Iris pigment epithelial cell (primary cell): ENCODE results near the gene ST7L.
A peak's percentile ranks its signal among the peaks of the same experiment; 100 is the strongest.

Experiments used
- DNase-seq: peaks from one replicate; pipeline ENCODE4 v3.0.0-alpha.2; 2011; ENCODE audit warnings: low read depth

Gene ST7L

GRCh38 chr1:112546076-112546475 lies 72.9 kb downstream of the ST7L start:
- DNase-seq, result peak; percentile 65

DNA sequence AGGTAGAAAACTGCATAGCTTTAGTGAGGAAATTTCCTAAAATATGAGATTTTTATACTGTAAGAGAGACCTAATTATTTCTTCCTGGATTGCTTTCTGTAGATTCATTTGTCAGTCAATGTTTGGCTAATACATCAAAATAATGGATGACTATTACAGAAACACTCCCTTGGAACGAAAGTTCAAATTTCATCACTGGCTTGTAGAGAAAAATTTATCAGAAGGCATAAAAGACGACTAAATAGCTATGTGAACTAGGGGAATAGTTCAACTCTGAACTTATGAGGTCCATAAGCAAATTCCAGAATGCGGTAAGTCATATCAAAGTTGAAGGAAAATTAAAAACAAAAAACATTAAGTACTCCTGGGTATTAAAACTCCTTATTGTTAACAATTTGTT lies 74.2 kb downstream of the ST7L start:
- peak; percentile 94 for DNase-seq

GRCh38 chr1:112544011-112544688 lies 74.8 kb downstream of the ST7L start:
- DNase-seq, result peak; percentile 97

- DNase-seq, result peak; percentile 57
Observed at GRCh38 chr1:112542206-112542973, 76.6 kb downstream of the ST7L start.

DNA sequence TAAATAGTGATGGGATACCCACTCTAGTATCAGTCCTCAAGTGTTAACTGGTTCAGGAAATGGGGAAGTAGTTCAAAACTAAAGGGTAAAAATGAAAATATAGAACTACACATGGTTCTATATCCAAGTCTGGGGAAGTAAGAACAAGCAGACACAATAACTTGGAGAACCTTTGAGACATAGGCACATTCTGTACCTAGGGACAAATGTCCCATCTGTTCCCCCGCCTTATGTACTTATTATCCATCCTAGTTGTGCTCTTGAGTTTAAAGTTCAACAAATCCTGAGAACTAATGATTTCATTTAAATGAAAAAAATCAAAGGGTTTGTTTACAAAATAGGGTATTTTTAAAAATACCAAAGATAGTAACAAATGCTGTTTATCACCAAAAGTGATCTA lies 77.6 kb downstream of the ST7L start:
- DNase-seq, result no peak

DNA sequence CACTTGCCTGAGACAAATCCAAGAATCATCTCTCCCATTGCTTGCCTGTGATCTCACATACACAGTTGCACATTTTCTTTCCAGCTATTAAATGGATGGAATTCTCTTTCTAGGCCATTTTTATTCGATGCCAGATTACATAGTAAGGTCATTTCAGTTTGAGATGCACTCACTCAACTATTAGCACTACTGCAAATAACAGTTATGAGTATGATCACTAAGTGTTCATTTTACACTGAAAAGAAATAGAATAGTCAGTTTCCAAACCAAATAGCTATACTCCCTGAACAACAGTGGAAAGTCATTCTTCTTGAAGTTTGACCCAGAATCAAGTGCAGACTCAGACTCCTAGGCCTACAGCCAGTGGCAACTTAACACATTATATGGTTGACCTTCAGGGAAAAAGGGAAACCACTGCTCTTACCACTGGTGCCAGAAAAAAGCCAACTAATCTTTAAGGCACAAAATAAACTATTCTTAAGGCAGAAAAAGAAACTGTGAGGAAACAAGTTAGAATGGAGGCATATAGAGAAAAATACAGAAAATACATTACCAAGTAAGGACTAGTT lies 78.6 kb downstream of the ST7L start:
- peak; percentile 76 for DNase-seq

GRCh38 chr1:112538883-112539282 lies 80.1 kb downstream of the ST7L start:
- DNase-seq, result peak; percentile 61

- no peak for DNase-seq
Observed at GRCh38 chr1:112537456-112537855, 81.5 kb downstream of the ST7L start.

- DNase-seq, result peak; percentile 92
Observed at GRCh38 chr1:112536561-112536960, 82.4 kb downstream of the ST7L start.

GRCh38 chr1:112533029-112533428 lies 85.9 kb downstream of the ST7L start:
- peak; percentile 96 for DNase-seq

DNA sequence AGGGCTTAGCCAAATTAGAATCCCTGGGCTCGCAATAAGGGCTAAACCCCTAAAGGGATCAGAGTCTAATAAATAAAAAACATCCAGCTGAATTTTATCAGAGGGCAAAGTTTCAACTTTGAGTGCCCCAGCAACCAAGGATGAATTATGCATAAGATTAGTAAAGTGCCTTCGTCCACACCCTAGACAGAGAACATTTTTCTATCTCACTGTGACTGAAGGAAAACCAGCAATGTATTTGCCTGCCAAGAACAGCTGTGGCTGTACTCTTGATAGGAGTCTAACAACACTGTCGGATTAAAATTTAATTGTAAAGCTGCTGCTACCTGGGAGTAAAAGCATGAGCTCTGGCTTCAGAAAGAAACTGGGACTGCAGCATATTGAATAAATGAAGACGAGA lies 86.9 kb downstream of the ST7L start:
- peak; percentile 67 for DNase-seq

DNA sequence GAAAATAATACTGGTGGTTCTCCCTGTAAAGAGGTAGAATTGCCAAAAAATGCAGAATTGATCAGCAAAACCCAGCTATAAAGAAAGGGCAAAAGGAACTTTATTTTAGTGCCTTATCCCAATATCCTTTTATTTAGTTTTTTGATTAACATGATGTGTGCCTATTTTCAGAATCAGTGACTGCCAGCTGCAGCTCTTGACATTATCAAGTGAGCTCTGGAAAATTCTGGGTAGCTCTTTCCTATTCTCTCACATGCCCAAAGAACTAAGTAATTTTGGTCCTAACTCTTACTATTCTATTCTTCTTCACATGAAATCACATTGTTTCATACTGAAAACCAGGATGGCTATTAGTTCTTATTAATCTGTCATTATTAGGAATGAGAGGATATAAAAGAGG lies 88.1 kb downstream of the ST7L start:
- no peak for DNase-seq

GRCh38 chr1:112529301-112529700 lies 89.6 kb downstream of the ST7L start:
- peak; percentile 86 for DNase-seq

GRCh38 chr1:112528076-112528475 lies 90.9 kb downstream of the ST7L start:
- no peak for DNase-seq

DNA sequence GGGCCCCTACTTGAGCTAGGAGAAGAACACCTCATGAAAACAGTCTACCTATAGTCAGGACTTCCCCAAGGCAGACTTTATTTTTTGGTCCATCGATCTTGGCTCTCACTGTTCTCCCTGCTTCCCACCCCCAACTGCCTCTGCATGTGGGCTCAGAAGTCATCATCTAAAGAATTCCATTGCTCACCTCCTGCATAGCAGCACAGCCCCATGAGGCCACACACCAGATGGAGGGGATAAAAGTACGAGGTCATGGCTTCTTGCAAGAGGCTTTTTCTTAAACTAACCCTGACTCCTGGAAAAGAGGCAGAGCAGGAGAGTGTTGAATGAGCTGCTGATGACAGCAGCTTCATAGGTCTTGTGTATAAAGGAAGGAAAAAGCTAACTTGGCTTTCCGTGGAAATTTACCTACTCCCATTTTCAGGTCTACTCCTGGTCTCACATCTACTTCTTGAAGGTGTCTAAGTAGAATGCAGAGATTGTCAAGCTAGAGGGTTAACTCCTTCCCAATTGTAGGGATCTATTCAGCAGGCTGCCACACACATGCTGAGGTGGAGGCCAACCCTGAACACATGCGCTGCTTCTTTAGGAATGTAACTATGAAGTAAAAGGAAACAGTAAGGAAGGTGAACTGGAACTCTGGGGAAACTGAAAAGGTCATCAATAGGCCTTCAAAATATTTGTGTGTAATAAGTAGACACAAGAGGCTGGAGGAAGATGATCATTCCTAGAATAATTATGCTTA lies 91.5 kb downstream of the ST7L start:
- peak; percentile 97 for DNase-seq

GRCh38 chr1:112524986-112525385 lies 94.0 kb downstream of the ST7L start:
- no peak for DNase-seq

DNA sequence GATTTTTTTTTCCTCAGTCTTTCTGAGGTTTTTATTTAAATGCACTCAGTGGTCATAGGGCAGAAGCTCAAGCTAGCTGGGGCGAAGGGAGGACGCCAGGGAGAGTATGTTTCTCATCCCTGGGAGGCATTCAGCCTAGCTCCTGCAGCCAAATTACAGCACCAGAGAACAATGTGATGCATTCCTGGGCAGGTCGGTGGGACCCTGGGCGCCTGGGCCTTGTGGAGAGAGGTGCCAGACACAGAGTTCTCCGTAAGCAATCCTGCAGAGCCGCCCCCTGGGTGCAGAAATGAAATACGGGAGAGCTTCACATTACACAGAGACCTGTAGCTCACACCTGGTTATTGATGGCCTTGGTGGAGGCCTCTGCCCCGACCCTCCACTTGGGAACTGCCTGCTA lies 94.7 kb downstream of the ST7L start:
- DNase-seq, result peak; percentile 98

GRCh38 chr1:112522621-112523020 lies 96.3 kb downstream of the ST7L start:
- peak; percentile 100 for DNase-seq

- DNase-seq, result no peak
Observed at GRCh38 chr1:112520166-112520565, 98.8 kb downstream of the ST7L start.

GRCh38 chr1:112518186-112518585 lies 100.8 kb downstream of the ST7L start:
- no peak for DNase-seq

GRCh38 chr1:112517646-112518045 lies 101.3 kb downstream of the ST7L start:
- no peak for DNase-seq

DNA sequence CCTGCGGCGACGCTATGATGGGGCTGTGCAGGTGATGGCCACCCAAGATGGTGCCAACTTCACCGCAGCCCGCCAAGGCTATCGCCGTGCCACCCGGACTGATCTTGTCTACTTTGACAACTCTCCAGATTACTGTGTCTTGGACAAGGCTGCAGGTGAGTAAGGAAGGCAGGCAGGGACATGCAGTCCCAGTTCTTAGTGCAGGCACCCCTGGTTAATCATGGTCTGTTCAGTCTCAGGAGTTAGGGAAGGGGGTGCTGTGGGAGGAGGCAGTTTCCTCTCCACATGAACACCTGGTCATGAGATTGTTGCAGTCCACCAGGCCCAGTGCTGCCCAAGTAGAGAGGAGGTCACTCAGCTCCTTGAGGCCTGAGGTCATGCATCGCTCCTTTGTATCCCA lies 101.7 kb downstream of the ST7L start:
- no peak for DNase-seq

DNA sequence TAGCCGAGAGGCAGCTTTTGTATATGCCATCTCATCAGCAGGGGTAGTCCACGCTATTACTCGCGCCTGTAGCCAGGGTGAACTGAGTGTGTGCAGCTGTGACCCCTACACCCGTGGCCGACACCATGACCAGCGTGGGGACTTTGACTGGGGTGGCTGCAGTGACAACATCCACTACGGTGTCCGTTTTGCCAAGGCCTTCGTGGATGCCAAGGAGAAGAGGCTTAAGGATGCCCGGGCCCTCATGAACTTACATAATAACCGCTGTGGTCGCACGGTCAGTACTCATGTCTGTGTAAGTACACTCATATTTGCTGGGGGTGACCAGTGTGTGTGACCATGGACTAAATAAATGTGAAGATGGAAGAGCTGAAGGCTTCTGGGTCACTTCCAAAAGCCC lies 102.8 kb downstream of the ST7L start:
- no peak for DNase-seq
